IMR-90 (cell line): Measurements from ENCODE around the gene PRELP. TPM values are rescaled to one million over a fixed set of nuclear protein-coding genes. Genes with fewer than 3 reads are reported as not detected.

Source experiments
- ATAC-seq: fragments of 200-7000 bp; cut with Tn5 transposase; 2 replicates; pipeline ENCODE4 v1.9.1; 2020; ENCODE audit warnings: low read depth, mild to moderate bottlenecking, moderate library complexity
- BruUV-seq: library from RNA; stranded (reverse); fragments of 400-500 nt; replicated peaks from 2 replicates; lab custom pipeline; 2021; lab: Mats Ljungman, UMichigan
- CTCF ChIA-PET: fragments of 300-600 bp; formaldehyde crosslinking; extraction: SDS; loops from one replicate; lab custom pipeline; 2021; ENCODE audit warnings: antibody characterized with exemption; lab: Yijun Ruan, JAX
- POLR2A ChIA-PET: fragments of 300-600 bp; sonication (Branson Sonifier 250); formaldehyde crosslinking; loops from one replicate; lab custom pipeline; 2022; ENCODE audit warnings: antibody characterized with exemption; ENCODE audit not compliant: unreplicated experiment; lab: Charles Lee
- DNase-seq: peaks from one replicate; pipeline ENCODE4 v3.0.0; 2013
- H2AFZ ChIP-seq: replicated peaks from 2 replicates; pipeline ENCODE3; 2013; ENCODE audit warnings: low read length, mild to moderate bottlenecking; ENCODE audit not compliant: poor library complexity
- H2AK5ac ChIP-seq: 2 replicates; pipeline ENCODE4 v1.6.1; 2013; ENCODE audit warnings: low read depth, low read length, inconsistent platforms
- H2AK9ac ChIP-seq: replicated peaks from 2 replicates; pipeline ENCODE3; 2013; ENCODE audit warnings: mild to moderate bottlenecking, low read depth, low read length, moderate library complexity; ENCODE audit not compliant: poor library complexity
- H2BK120ac ChIP-seq: 2 replicates; pipeline ENCODE4 v1.6.1; 2013; ENCODE audit warnings: low read depth, low read length, inconsistent platforms
- H2BK15ac ChIP-seq: 3 replicates; pipeline ENCODE4 v1.6.1; 2013; ENCODE audit warnings: low read depth, low read length, inconsistent platforms
- H2BK20ac ChIP-seq: 2 replicates; pipeline ENCODE4 v1.6.1; 2013; ENCODE audit warnings: low read depth, mild to moderate bottlenecking, inconsistent platforms, low read length, moderate library complexity
- H2BK5ac ChIP-seq: 2 replicates; pipeline ENCODE4 v1.6.1; 2013; ENCODE audit warnings: mild to moderate bottlenecking, low read depth, low read length, inconsistent platforms; ENCODE audit not compliant: poor library complexity, severe bottlenecking
- H3K14ac ChIP-seq: replicated peaks from 2 replicates; pipeline ENCODE4 v1.6.1; 2013; ENCODE audit warnings: low read depth, low read length, inconsistent platforms
- H3K18ac ChIP-seq: 2 replicates; pipeline ENCODE4 v1.6.1; 2013; ENCODE audit warnings: low read depth, low read length, control low read depth
- H3K23ac ChIP-seq: 2 replicates; pipeline ENCODE4 v1.6.1; 2013; ENCODE audit warnings: low read depth, low read length, inconsistent platforms
- H3K27ac ChIP-seq: 2 replicates; pipeline ENCODE4 v1.5.1; 2013; ENCODE audit warnings: mild to moderate bottlenecking, control low read depth, low read length; ENCODE audit not compliant: insufficient read depth
- H3K27me3 ChIP-seq: 2 replicates; pipeline ENCODE4 v1.6.1; 2013; ENCODE audit warnings: low read length; ENCODE audit not compliant: control insufficient read depth, insufficient read depth
- H3K36me3 ChIP-seq: 2 replicates; pipeline ENCODE4 v1.6.1; 2013; ENCODE audit warnings: low read length, mixed read lengths; ENCODE audit not compliant: control insufficient read depth, insufficient read depth
- H3K4ac ChIP-seq: 2 replicates; pipeline ENCODE4 v1.6.1; 2013; ENCODE audit warnings: low read depth, low read length, inconsistent platforms
- H3K4me1 ChIP-seq: 2 replicates; pipeline ENCODE4 v1.6.1; 2013; ENCODE audit warnings: low read length, mixed read lengths; ENCODE audit not compliant: control insufficient read depth, insufficient read depth
- H3K4me2 ChIP-seq: 2 replicates; pipeline ENCODE4 v1.6.1; 2013; ENCODE audit warnings: low read depth, mild to moderate bottlenecking, control low read depth, low read length, moderate library complexity
- H3K4me3 ChIP-seq: 2 replicates; pipeline ENCODE4 v1.5.1; 2013; ENCODE audit warnings: low read depth, mild to moderate bottlenecking, control low read depth, low read length, moderate library complexity; ENCODE audit not compliant: insufficient read depth
- H3K56ac ChIP-seq: 2 replicates; pipeline ENCODE4 v1.6.1; 2013; ENCODE audit warnings: low read length, inconsistent platforms; ENCODE audit not compliant: insufficient read depth; ENCODE audit errors: extremely low read depth
- H3K79me1 ChIP-seq, 2 experiments: 2 replicates each; pipeline ENCODE4 v1.6.1; 2013; ENCODE audit warnings: low read length in 2 of 2, inconsistent platforms in 1 of 2, low read depth in 1 of 2
- H3K9ac ChIP-seq: 2 replicates; pipeline ENCODE4 v1.6.1; 2013; ENCODE audit warnings: low read depth, low read length, control low read depth
- H3K9me1 ChIP-seq: 2 replicates; pipeline ENCODE4 v1.6.1; 2013; ENCODE audit warnings: low read length, inconsistent platforms; ENCODE audit not compliant: insufficient read depth
- H3K9me3 ChIP-seq: 2 replicates; pipeline ENCODE4 v1.6.1; 2013; ENCODE audit warnings: low read length; ENCODE audit not compliant: control insufficient read depth, insufficient read depth
- H4K20me1 ChIP-seq: 2 replicates; pipeline ENCODE4 v1.6.1; 2013; ENCODE audit warnings: low read length, inconsistent platforms; ENCODE audit not compliant: insufficient read depth
- H4K5ac ChIP-seq: 2 replicates; pipeline ENCODE4 v1.6.1; 2013; ENCODE audit warnings: mild to moderate bottlenecking, low read depth, low read length, control low read depth
- H4K8ac ChIP-seq, 2 experiments: 2 replicates each; pipeline ENCODE4 v1.6.1; 2013; ENCODE audit warnings: low read depth in 2 of 2, low read length in 2 of 2, control low read depth in 1 of 2, inconsistent platforms in 1 of 2
- H4K91ac ChIP-seq: 2 replicates; pipeline ENCODE4 v1.6.1; 2013; ENCODE audit warnings: low read depth, low read length, inconsistent platforms; ENCODE audit not compliant: insufficient read depth
- CHD1 ChIP-seq: IDR thresholded peaks from 2 replicates; pipeline ENCODE4 v1.6.1; 2012; ENCODE audit warnings: low read depth, low read length, improper control_type of control experiment
- FOS ChIP-seq: fragments of 150-350 bp; IDR thresholded peaks from 2 replicates; pipeline ENCODE4 v1.6.1; 2016; ENCODE audit warnings: low read depth, low read length
- MAFK ChIP-seq: IDR thresholded peaks from 2 replicates; pipeline ENCODE4 v1.6.1; 2012; ENCODE audit warnings: low read depth, low read length, improper control_type of control experiment
- MAZ ChIP-seq: IDR thresholded peaks from 2 replicates; pipeline ENCODE4 v1.6.1; 2012; ENCODE audit warnings: low read depth, mild to moderate bottlenecking, low read length, improper control_type of control experiment, moderate library complexity, borderline replicate concordance
- NFE2L2 ChIP-seq: fragments of 150-350 bp; IDR thresholded peaks from 2 replicates; pipeline ENCODE4 v1.6.1; 2016; ENCODE audit warnings: low read depth, mild to moderate bottlenecking, low read length
- RFX5 ChIP-seq: IDR thresholded peaks from 2 replicates; pipeline ENCODE4 v1.8.0; 2012; ENCODE audit warnings: low read depth, mild to moderate bottlenecking, low read length, moderate library complexity
- WGBS, 2 experiments: methylation state at CpG; one replicate each; pipeline versions ENCODE4 v1.1.5 to v1.1.7; 2013; ENCODE audit warnings: missing lambda C conversion rate in 2 of 2; ENCODE audit not compliant: insufficient read length in 1 of 2; ENCODE audit errors: extremely low coverage in 2 of 2; 5-methylcytosine and 5-hydroxymethylcytosine counted together
- dilution Hi-C: fragments of 300-500 bp; cut with HindIII; formaldehyde crosslinking; loops from one replicate; pipeline ENCODE4 v1.14.3; 2018; ENCODE audit warnings: low sequenced_read_pairs; ENCODE audit not compliant: unreplicated experiment
- in situ Hi-C: fragments of 300-500 bp; cut with MboI; formaldehyde crosslinking; loops from 3 replicates; pipeline ENCODE4 v1.14.3; 2019; ENCODE audit warnings: low sequenced_read_pairs, inconsistent platforms, mixed read lengths
- intact Hi-C: fragments of 100-400 bp; cut with micrococcal nuclease; formaldehyde crosslinking; loops from 2 replicates; pipeline ENCODE4 v1.10.0; 2022
- polyA plus RNA-seq, 3 experiments: library from polyadenylated mRNA; depleted of rRNA; stranded (reverse); fragments of >200 nt; gene quantifications; 2 replicates each; pipeline ENCODE4 v1.2.3, GENCODE V29; 2012; ENCODE audit warnings: low replicate concordance in 1 of 3
- total RNA-seq: library from RNA; depleted of rRNA; stranded (reverse); fragments of >200 nt; gene quantifications from 2 replicates; pipeline ENCODE4 v1.2.3, GENCODE V29; 2012
- TF ChIP-seq, protein P1 (sequence below): fragments of 150-350 bp; IDR thresholded peaks from 2 replicates; pipeline ENCODE4 v1.6.1; 2017; ENCODE audit warnings: mild to moderate bottlenecking, antibody characterized with exemption, low read length, low read depth

Gene PRELP
- total and polyA plus RNA-seq, 2 of the 4 experiments (the other 2 are of a cell fraction), result 0.56 TPM; not detected in 1

DNA sequence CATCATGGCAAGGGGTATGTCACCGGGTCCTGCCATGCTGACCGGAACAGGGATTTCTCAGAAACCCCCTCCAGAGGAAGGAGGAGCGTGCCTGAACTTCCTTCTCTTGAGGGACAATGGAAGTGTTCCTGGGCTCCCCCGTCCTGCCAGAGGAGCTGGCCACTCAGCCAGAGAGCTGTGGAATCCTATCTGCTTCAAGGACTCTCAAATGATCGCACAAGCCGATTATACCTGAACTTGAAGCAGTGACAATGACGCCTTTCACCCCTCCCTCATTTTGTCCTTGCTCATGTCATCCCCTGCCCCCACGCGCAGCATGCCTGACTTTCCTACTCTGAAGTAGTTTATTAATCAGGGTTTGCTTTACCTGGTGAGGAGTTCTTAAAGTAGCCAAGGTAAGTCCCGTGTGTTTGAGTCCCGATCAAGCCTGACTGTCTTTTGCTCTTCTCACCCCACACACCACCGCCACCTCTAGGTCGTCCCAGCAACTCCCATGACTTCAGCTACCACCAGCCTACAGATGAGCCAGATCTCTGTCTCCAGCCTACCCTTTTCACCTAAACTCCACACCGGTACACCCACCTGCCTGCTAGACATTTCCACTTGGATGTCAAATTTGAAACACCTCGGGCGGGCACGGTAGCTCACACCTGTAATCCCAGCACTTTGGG is 25.0 kb upstream of the PRELP start:
- 92% methylated on average over 2 of the region's 17 CpGs; no CpG with 5 or more reads in 1 of the 2 experiments for WGBS, 2 experiments
- H3K18ac ChIP-seq, result no peak overlapping the region

More for the DNA sequence above, 25.0 kb upstream of the PRELP start:
- DNase-seq (no peak), ATAC-seq (no peak)
- no peak overlapping the region for H4K5ac ChIP-seq
- no peak overlapping the region for H2BK20ac ChIP-seq
- H3K14ac ChIP-seq, result no peak overlapping the region
- no peak overlapping the region for H3K23ac ChIP-seq
- no peak overlapping the region for H3K4me2 ChIP-seq
- H3K56ac ChIP-seq, result no peak overlapping the region
- H3K27me3 ChIP-seq, result peaks cover 54% of the 10 kb centered on the region
- no peak overlapping the region for H2AK5ac ChIP-seq
- no peaks in the 10 kb centered on the region for H4K20me1 ChIP-seq
- ChIA-PET CTCF (no interaction called here), POLR2A (no interaction called here)
- no peaks in the 10 kb centered on the region for H3K79me1 ChIP-seq
- no peak overlapping the region for H3K4me3 ChIP-seq
- H3K9me3 ChIP-seq, result peaks cover 4% of the 10 kb centered on the region
- H2AFZ ChIP-seq, result no peak overlapping the region
- no peak overlapping the region for H2BK5ac ChIP-seq
- in situ Hi-C loops, result no loop called here
- no peak for TF ChIP-seq RFX5
- TF ChIP-seq FOS, result no peak
- TF ChIP-seq MAFK, result no peak
- TF ChIP-seq MAZ, result no peak
- TF ChIP-seq CHD1, result no peak
- no peak for TF ChIP-seq NFE2L2
- TF ChIP-seq, protein P1, sequence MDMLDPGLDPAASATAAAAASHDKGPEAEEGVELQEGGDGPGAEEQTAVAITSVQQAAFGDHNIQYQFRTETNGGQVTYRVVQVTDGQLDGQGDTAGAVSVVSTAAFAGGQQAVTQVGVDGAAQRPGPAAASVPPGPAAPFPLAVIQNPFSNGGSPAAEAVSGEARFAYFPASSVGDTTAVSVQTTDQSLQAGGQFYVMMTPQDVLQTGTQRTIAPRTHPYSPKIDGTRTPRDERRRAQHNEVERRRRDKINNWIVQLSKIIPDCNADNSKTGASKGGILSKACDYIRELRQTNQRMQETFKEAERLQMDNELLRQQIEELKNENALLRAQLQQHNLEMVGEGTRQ, result no peak
- no peak overlapping the region for H2AK9ac ChIP-seq
- intact Hi-C loops, result no loop called here
- H4K8ac ChIP-seq, result no peak overlapping the region
- H3K27ac ChIP-seq, result no peak overlapping the region
- no peaks in the 10 kb centered on the region for H3K9me1 ChIP-seq
- no peak overlapping the region for H2BK120ac ChIP-seq
- no peak overlapping the region for H2BK15ac ChIP-seq
- dilution Hi-C loops, result no loop called here
- H3K4ac ChIP-seq, result no peak overlapping the region
- peaks cover 2% of the 10 kb centered on the region; the same call in 1 of the 2 replicates for H3K4me1 ChIP-seq
- no peak overlapping the region for H3K9ac ChIP-seq
- H3K36me3 ChIP-seq, result no peaks in the 10 kb centered on the region
- no TSS peak for BruUV-seq
- no peak overlapping the region for H4K91ac ChIP-seq
